Measurements from ENCODE around the gene HES5. TPM values are rescaled to one million over a fixed set of nuclear protein-coding genes. Genes with fewer than 3 reads are reported as not detected.

Gene HES5
- total and polyA plus RNA-seq, 2 experiments from 2014 or later, result 0.16 to 0.21 TPM

DNA sequence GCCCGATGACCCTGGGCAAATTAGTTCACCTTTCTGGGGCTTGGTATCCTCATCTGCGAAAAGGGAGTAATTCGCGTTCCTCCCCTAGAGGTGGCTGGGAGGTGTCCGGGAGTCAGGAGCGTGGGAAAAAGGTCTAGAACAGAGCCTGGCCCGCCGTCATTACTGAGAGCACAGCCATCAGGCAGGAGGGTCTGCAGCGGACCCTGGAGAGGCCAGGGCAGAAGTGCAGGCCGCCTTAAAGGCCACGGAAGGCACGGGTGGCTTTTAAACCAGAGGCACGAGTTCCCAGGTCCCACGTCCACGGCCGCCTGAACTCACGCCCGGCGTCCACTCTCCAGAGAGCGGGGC, 4.5 kb downstream of the HES5 start (continued):
- TF ChIP-seq, protein P1, sequence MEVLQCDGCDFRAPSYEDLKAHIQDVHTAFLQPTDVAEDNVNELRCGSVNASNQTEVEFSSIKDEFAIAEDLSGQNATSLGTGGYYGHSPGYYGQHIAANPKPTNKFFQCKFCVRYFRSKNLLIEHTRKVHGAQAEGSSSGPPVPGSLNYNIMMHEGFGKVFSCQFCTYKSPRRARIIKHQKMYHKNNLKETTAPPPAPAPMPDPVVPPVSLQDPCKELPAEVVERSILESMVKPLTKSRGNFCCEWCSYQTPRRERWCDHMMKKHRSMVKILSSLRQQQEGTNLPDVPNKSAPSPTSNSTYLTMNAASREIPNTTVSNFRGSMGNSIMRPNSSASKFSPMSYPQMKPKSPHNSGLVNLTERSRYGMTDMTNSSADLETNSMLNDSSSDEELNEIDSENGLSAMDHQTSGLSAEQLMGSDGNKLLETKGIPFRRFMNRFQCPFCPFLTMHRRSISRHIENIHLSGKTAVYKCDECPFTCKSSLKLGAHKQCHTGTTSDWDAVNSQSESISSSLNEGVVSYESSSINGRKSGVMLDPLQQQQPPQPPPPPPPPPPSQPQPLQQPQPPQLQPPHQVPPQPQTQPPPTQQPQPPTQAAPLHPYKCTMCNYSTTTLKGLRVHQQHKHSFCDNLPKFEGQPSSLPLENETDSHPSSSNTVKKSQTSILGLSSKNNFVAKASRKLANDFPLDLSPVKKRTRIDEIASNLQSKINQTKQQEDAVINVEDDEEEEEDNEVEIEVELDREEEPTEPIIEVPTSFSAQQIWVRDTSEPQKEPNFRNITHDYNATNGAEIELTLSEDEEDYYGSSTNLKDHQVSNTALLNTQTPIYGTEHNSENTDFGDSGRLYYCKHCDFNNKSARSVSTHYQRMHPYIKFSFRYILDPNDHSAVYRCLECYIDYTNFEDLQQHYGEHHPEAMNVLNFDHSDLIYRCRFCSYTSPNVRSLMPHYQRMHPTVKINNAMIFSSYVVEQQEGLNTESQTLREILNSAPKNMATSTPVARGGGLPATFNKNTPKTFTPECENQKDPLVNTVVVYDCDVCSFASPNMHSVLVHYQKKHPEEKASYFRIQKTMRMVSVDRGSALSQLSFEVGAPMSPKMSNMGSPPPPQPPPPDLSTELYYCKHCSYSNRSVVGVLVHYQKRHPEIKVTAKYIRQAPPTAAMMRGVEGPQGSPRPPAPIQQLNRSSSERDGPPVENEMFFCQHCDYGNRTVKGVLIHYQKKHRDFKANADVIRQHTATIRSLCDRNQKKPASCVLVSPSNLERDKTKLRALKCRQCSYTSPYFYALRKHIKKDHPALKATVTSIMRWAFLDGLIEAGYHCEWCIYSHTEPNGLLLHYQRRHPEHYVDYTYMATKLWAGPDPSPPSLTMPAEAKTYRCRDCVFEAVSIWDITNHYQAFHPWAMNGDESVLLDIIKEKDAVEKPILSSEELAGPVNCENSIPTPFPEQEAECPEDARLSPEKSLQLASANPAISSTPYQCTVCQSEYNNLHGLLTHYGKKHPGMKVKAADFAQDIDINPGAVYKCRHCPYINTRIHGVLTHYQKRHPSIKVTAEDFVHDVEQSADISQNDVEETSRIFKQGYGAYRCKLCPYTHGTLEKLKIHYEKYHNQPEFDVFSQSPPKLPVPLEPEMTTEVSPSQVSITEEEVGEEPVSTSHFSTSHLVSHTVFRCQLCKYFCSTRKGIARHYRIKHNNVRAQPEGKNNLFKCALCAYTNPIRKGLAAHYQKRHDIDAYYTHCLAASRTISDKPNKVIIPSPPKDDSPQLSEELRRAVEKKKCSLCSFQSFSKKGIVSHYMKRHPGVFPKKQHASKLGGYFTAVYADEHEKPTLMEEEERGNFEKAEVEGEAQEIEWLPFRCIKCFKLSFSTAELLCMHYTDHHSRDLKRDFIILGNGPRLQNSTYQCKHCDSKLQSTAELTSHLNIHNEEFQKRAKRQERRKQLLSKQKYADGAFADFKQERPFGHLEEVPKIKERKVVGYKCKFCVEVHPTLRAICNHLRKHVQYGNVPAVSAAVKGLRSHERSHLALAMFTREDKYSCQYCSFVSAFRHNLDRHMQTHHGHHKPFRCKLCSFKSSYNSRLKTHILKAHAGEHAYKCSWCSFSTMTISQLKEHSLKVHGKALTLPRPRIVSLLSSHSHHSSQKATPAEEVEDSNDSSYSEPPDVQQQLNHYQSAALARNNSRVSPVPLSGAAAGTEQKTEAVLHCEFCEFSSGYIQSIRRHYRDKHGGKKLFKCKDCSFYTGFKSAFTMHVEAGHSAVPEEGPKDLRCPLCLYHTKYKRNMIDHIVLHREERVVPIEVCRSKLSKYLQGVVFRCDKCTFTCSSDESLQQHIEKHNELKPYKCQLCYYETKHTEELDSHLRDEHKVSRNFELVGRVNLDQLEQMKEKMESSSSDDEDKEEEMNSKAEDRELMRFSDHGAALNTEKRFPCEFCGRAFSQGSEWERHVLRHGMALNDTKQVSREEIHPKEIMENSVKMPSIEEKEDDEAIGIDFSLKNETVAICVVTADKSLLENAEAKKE (CRISPR knock-in tag; IDR thresholded peaks at IDR 0.05), result no peak

- Histone ChIP-seq H3K27ac (ENCODE audit: low read depth) (no peak overlapping the region), H3K36me3 (ENCODE audit: insufficient read depth) (0 out of 2 replicates have a peak, but pooled peaks cover 5% of the 10 kb centered on the region), H3K4me1 (ENCODE audit: insufficient read depth) (peaks cover 19% of the 10 kb centered on the region), H3F3A (replicated peaks; ENCODE audit: low read depth) (no peaks in the 10 kb centered on the region), H2AFZ (no peak overlapping the region), H3K4me3 (0 out of 2 replicates have a peak overlapping the region, but pooled peaks have one; percentile 23), H3K9me2 (ENCODE audit: insufficient read depth) (no peaks in the 10 kb centered on the region), H4K20me1 (replicated peaks; ENCODE audit: insufficient read depth) (peaks cover 37% of the 10 kb centered on the region), H3K27me3 (ENCODE audit: insufficient read depth) (peaks cover 25% of the 10 kb centered on the region), H3K79me2 (replicated peaks; ENCODE audit: insufficient read depth) (peaks cover 46% of the 10 kb centered on the region), H3K4me2 (peak overlapping the region; percentile 93)
- H3K9me3 Mint-ChIP-seq, result no peaks in the 10 kb centered on the region
- H3K4me1 Mint-ChIP-seq, result peaks cover 35% of the 10 kb centered on the region
- no peak overlapping the region; the same call in 1 of the 2 replicates for H3K27ac Mint-ChIP-seq
- ATAC-seq, result no peak
- H3K36me3 Mint-ChIP-seq (ENCODE audit: low read depth), result peaks cover 15% of the 10 kb centered on the region
- no peak for DNase-seq (ENCODE audit: low spot score)
- H3K4me3 Mint-ChIP-seq, result peak overlapping the region; percentile 91
- peaks cover 30% of the 10 kb centered on the region for H3K27me3 Mint-ChIP-seq (ENCODE audit: insufficient read depth, low read depth, poor library complexity)
- TF ChIP-seq JUNB (IDR thresholded peaks at IDR 0.05; ENCODE audit: unreplicated experiment), result no peak
- no peak for TF ChIP-seq POLR2AphosphoS5 (IDR thresholded peaks at IDR 0.05; ENCODE audit: low read depth)
- TF ChIP-seq, protein P2, sequence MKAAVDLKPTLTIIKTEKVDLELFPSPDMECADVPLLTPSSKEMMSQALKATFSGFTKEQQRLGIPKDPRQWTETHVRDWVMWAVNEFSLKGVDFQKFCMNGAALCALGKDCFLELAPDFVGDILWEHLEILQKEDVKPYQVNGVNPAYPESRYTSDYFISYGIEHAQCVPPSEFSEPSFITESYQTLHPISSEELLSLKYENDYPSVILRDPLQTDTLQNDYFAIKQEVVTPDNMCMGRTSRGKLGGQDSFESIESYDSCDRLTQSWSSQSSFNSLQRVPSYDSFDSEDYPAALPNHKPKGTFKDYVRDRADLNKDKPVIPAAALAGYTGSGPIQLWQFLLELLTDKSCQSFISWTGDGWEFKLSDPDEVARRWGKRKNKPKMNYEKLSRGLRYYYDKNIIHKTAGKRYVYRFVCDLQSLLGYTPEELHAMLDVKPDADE (IDR thresholded peaks at IDR 0.05), result no peak
- no peak for TF ChIP-seq CREB1 (CRISPR knock-in tag; IDR thresholded peaks at IDR 0.05; ENCODE audit: low read depth)
- TF ChIP-seq NANOG (IDR thresholded peaks at IDR 0.05; ENCODE audit: borderline replicate concordance), result no peak
- TF ChIP-seq, protein P1 (CRISPR knock-in tag; IDR thresholded peaks at IDR 0.05), result no peak
These were observed 6.0 kb downstream of the HES5 start for GRCh38 chr1:2523891-2524609.
